Measurements from ENCODE around the gene CEP295NL.
A peak's percentile ranks its signal among the peaks of the same experiment; 100 is the strongest.

CEP295NL gene

GRCh38 chr17:78862073-78863023 lies 40.7 kb downstream of the CEP295NL start:
- DNase-seq = no peak

GRCh38 chr17:78861229-78861628 lies 41.8 kb downstream of the CEP295NL start:
- DNase-seq = no peak

- no peak for DNase-seq
Observed at GRCh38 chr17:78859051-78859450, 44.0 kb downstream of the CEP295NL start.

GRCh38 chr17:78857266-78857665 lies 45.7 kb downstream of the CEP295NL start:
- no peak for DNase-seq

GRCh38 chr17:78855561-78856165 lies 47.3 kb downstream of the CEP295NL start:
- no peak for DNase-seq

GRCh38 chr17:78854508-78854907 lies 48.5 kb downstream of the CEP295NL start:
- no peak for DNase-seq

DNA sequence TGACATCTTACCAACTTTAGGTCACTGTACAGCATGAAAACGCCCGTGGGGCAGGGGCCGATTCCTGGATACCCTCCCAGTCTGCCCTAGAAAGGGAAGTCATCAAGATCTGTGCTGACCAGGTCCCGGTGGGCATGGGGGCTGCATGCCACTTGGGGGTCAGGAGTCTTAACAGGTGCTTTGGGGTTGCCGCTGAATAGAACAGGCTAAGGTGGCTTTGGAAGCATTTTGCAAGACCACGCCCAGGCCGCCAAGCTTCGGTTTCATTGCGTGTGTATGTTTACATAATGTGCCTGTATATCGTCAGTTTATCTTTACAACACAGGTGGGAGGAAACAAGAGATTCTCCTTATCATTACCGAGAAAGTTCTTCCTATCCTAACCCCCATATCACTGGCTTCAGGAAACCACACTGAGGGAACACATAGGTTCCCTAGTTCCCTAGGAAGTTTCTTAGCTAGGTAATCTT lies 49.0 kb downstream of the CEP295NL start:
- no peak for DNase-seq

DNA sequence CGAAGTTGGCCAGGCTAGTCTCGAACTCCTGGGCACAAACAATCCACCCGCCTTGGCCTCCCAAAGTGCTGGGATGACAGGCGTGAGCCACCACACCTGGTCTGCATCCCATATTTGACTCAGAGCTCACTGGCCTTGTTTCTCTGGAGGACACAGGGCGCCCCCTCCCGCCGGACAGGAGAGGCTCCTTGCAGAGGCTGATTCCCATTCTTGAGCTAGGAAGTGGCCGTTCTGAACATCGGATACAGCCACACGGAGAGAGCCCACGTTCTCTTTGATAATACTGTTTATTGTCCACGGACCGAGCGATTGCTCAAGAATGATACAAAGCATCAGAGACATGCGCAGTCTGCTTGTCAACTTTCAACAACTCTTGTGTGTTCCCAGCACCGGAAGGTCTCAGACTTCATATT lies 50.3 kb downstream of the CEP295NL start:
- no peak for DNase-seq

DNA sequence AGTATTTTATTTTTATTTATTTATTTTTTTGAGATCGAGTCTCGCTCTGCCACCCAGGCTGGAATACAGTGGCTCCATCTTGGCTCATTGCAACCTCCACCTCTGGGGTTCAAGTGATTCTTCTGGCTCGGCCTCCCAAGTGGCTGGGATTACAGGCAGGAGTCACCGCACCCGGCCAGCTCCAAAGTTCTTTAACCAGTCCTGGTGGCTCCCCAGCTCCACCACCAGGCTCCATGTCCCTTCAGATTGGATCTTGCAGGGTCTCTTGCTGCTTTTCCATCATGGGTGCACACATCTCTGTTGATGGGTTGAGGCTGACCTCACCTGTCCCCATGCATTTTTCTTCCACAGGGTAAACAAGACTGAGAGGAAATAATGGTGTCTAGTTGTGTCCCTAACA lies 54.0 kb downstream of the CEP295NL start:
- DNase-seq = no peak

DNA sequence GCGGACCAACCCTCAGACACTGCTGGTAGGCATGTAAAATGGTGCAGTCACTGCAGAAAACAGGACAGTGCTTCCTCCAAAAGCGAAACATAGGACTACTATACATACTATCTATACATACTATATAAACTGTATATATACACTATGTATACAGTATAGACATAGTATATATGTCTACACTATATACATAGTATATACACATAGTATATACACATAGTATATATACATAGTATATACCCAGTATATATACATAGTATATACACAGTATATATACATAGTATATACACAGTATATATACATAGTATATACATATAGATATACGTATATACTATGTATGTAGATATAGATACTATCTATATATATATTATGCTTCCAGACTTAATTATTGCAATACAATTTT lies 55.9 kb downstream of the CEP295NL start:
- no peak for DNase-seq

GRCh38 chr17:78844301-78845005 lies 58.5 kb downstream of the CEP295NL start:
- no peak for DNase-seq

DNA sequence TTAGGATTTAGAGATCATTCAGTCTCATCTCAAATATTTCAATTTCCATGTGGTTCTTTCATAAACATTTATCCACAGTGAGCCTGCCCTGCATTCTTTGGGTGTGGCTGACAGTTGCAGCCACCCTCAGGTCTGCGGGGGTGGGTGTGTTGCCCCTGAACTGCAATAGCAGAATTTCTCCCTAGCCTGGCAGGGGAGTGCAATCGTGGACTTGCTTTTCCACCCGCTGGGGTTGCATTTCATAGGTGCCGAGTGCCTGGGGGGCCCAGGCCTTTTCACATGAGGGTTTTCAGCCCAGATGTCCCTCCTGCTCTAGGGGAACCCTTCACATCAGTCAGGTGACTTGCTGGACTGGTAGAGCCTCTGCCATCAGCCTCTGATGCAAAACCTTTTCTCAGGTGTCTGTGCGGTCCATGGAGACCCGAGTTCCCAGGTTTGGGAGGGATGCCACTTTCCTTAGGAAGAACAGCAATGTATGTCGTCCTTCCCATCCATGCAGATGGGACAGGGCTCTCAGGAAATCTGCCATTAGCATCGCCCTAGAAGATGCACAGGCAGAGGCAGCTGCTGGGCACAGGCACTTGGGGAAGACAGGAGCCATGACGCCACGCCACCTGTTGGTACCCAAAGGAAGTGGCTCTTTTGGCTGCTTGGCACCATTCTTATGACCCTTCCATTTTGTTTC lies 60.0 kb downstream of the CEP295NL start:
- DNase-seq = peak; percentile 20 to 36 (median 31)

DNA sequence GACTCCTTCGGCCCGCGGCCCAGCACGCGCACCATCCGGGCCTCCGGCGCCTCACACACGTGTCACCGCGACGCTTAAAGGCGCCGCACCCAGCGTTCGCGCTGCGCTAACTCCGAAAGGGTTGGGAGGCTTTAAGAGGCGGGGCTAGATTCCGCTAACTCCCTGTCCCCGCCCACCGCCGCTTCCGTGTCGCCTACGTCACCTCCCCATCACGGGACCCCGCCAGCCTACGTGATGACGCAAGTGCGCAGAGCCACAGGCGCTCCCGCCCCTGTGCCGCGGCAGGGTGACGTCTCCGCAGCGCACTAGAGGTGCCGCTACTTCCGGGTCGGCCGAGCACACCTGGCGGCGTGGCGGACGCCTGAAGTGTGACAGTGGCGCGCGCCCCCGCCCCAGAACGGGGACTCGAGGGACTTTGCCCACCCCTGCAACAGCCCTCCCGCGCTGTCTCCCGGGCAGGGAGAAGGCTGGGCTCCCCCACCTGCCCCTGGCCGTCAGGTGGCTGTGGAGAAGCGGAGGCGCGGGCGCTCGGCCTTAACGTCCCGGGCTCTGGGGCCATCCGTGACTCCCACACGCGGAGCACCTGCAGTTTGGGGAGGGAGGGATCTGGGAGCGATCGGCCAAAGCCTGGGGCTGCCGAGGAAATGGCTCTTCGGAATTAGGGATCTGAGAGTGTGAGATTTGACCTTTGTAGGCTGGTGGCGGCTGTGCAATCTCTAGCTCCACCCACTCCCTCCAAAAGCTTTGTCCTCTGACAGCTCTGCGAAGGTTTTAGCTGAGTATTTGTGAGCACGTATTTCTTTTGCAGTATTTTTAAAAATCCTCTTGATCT lies 62.0 kb downstream of the CEP295NL start, which contains the start of gene USP36:
Gene USP36 (minus strand): TSS at position 35 of the 832 bp plus-strand sequence. CDS start 4,451 bp downstream, outside the sequence.
- peak; percentile 99 to 100 (median 99) for DNase-seq
